OCI-LY1 (cell line): ENCODE measurements around the gene RBP7.

Experiments
- CTCF ChIP-seq: fragments of 200-600 bp; sonication (generic), shearing (Covaris generic); IDR thresholded peaks from 2 replicates; pipeline ENCODE4 v1.5.1; 2017; ENCODE audit warnings: mild to moderate bottlenecking, antibody characterized with exemption, low read length, moderate library complexity, mixed read lengths
- EZH2 ChIP-seq: fragments of 200-600 bp; sonication (generic), shearing (Covaris generic); IDR thresholded peaks from 2 replicates; pipeline ENCODE4 v1.8.0; 2017; ENCODE audit warnings: borderline replicate concordance, mixed run types, mild to moderate bottlenecking, antibody characterized with exemption, low read length, moderate library complexity, mixed read lengths

DNA sequence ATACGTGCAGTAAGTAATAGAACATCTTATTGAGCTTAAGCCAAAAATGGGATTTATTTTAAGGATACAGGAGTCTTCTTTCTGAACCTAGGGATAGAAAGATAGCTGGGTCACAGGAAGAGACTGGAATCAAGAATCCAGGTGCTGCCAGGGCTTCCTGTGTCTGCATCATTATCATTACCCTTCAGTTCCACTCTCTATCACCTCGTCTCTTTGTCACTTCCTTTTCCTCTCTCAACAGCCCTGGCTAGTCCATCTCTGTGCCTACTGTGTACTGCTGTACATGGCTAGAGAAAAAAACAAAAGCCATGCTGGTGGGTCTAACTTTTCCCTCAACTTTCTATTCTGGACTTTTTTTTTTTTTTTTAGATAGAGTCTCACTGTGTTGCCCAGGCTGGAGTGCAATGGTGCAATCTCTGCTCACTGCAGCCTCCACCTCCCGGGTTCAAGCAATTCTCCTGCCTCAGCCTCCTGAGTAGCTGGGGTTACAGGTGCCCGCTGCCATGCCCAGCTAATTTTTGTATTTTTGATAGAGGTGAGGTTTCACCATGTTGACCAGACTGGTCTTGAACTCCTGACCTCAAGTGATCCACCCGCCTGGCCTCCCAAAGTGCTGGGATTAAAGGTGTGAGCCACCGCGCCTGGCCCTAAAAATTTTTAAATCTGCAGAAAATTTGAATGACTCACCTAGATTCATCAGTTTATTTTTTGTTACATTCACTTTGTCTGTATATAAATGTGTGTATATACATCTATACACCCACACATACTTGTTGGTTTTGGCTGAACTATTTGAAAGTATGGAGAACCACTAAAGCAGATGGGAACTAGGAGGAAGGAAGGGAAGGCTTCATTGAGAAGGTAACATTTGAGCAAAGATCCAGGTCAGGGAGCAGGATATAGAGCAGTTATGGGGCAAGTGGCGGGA is 67.7 kb downstream of the RBP7 start:
- TF ChIP-seq CTCF = no peak
- no peak for TF ChIP-seq EZH2
